Measurements from ENCODE around the gene PIK3R2. TPM values are rescaled to one million over a fixed set of nuclear protein-coding genes. Genes with fewer than 3 reads are reported as not detected.
A peak's percentile ranks its signal among the peaks of the same experiment; 100 is the strongest.

Gene PIK3R2
- total and polyA plus RNA-seq, 2 of the 4 experiments (the other 2 are of a cell fraction) = 12.2 to 25.1 TPM

- TF ChIP-seq RFX5 (IDR thresholded peaks at IDR 0.05; ENCODE audit: low read depth, low read length) (no peak), MAZ (IDR thresholded peaks at IDR 0.05; ENCODE audit: borderline replicate concordance, low read depth, low read length) (no peak), ELK1 (IDR thresholded peaks at IDR 0.05; ENCODE audit: borderline replicate concordance, low read depth, low read length) (no peak), BHLHE40 (IDR thresholded peaks at IDR 0.05; ENCODE audit: low read depth, low read length) (no peak), SMC3 (IDR thresholded peaks at IDR 0.05; ENCODE audit: low read depth, low read length) (peak; percentile 70), CEBPB (IDR thresholded peaks at IDR 0.05; ENCODE audit: low read depth, low read length) (no peak), CTCF (conservative IDR thresholded peaks at IDR 0.05; ENCODE audit: low read depth, low read length) (peak; percentile 65), MAFK (IDR thresholded peaks at IDR 0.05; ENCODE audit: low read depth, low read length) (no peak), USF2 (IDR thresholded peaks at IDR 0.05; ENCODE audit: low read depth, low read length) (no peak), NFE2L2 (IDR thresholded peaks at IDR 0.05; ENCODE audit: low read depth, low read length) (no peak), CHD1 (IDR thresholded peaks at IDR 0.05; ENCODE audit: low read depth, low read length) (no peak), RAD21 (IDR thresholded peaks at IDR 0.05; ENCODE audit: low read length) (peak; percentile 66), RCOR1 (IDR thresholded peaks at IDR 0.05; ENCODE audit: insufficient replicate concordance, low read length) (no peak), MXI1 (IDR thresholded peaks at IDR 0.05; ENCODE audit: borderline replicate concordance, low read depth, low read length) (no peak), POLR2A (IDR thresholded peaks at IDR 0.05; ENCODE audit: low read depth, low read length) (no peak), FOS (IDR thresholded peaks at IDR 0.05; ENCODE audit: low read depth, low read length) (no peak)
- in situ Hi-C loops (cut with MboI; ENCODE audit: low sequenced_read_pairs) = no loop called here
Observed at GRCh38 chr19:18167975-18168645, 15.1 kb downstream of the PIK3R2 start.

More at GRCh38 chr19:18167975-18168645, 15.1 kb downstream of the PIK3R2 start:
- Histone ChIP-seq H2AK9ac (replicated peaks; ENCODE audit: low read depth, low read length, poor library complexity) (no peak overlapping the region), H4K91ac (ENCODE audit: insufficient read depth, low read depth, low read length) (no peak overlapping the region), H3K4ac (ENCODE audit: low read depth, low read length) (no peak overlapping the region), H2AFZ (replicated peaks; ENCODE audit: low read length, poor library complexity) (peak overlapping the region; percentile 1), H3K4me2 (ENCODE audit: low read depth, low read length) (no peak overlapping the region), H3K9me3 (ENCODE audit: control insufficient read depth, insufficient read depth, low read length) (no peaks in the 10 kb centered on the region), H3K23ac (ENCODE audit: low read depth, low read length) (no peak overlapping the region), H2BK15ac (ENCODE audit: low read depth, low read length) (no peak overlapping the region), H3K9me1 (ENCODE audit: insufficient read depth, low read length) (no peaks in the 10 kb centered on the region), H3K18ac (ENCODE audit: low read depth, low read length) (no peak overlapping the region), H3K56ac (ENCODE audit: extremely low read depth, insufficient read depth, low read length) (no peak overlapping the region), H2BK5ac (ENCODE audit: low read depth, low read length, poor library complexity, severe bottlenecking) (no peak overlapping the region), H2BK20ac (ENCODE audit: low read depth, low read length) (no peak overlapping the region), H2AK5ac (ENCODE audit: low read depth, low read length) (no peak overlapping the region), H3K14ac (replicated peaks; ENCODE audit: low read depth, low read length) (no peak overlapping the region), H4K5ac (ENCODE audit: low read depth, low read length) (no peak overlapping the region), H4K8ac (ENCODE audit: low read depth in 2 of 2, low read length in 2 of 2) (no peak overlapping the region), H3K4me3 (ENCODE audit: insufficient read depth, low read depth, low read length) (no peak overlapping the region), H3K36me3 (ENCODE audit: control insufficient read depth, insufficient read depth, low read length) (peaks cover 37% of the 10 kb centered on the region), H3K27me3 (ENCODE audit: control insufficient read depth, insufficient read depth, low read length) (no peaks in the 10 kb centered on the region), H2BK120ac (ENCODE audit: low read depth, low read length) (no peak overlapping the region), H3K4me1 (ENCODE audit: control insufficient read depth, insufficient read depth, low read length) (no peaks in the 10 kb centered on the region), H3K79me1 (ENCODE audit: low read depth in 1 of 2, low read length in 2 of 2) (no peaks in the 10 kb centered on the region), H4K20me1 (ENCODE audit: insufficient read depth, low read length) (no peaks in the 10 kb centered on the region), H3K27ac (ENCODE audit: insufficient read depth, low read length) (no peak overlapping the region), H3K9ac (ENCODE audit: low read depth, low read length) (no peak overlapping the region)
- dilution Hi-C loops (cut with HindIII; ENCODE audit: low sequenced_read_pairs, unreplicated experiment) (no loop called here), intact Hi-C loops (cut with micrococcal nuclease) (loop anchor here (1.0 kb wide), 1 partner anchor 55 kb away; no protein-coding TSS in a partner anchor)
- CTCF ChIA-PET = interaction anchor here (0.7 to 1.0 kb wide), 2 partner anchors 9 to 16 kb away, joined by 3 to 4 read pairs; no protein-coding TSS in a partner anchor
- 70% methylated on average over 2 of the region's 14 CpGs; no CpG with 5 or more reads in 1 of the 2 experiments for WGBS, 2 experiments (ENCODE audit: extremely low coverage in 2 of 2, insufficient read length in 1 of 2)
- POLR2A ChIA-PET (ENCODE audit: unreplicated experiment) = no interaction called here
- BruUV-seq (replicated peaks) = no TSS peak
- DNase-seq (peak; percentile 16), ATAC-seq (ENCODE audit: low read depth) (peak; percentile 93)
